Measurements from ENCODE around the gene INSC.

The INSC gene

DNA sequence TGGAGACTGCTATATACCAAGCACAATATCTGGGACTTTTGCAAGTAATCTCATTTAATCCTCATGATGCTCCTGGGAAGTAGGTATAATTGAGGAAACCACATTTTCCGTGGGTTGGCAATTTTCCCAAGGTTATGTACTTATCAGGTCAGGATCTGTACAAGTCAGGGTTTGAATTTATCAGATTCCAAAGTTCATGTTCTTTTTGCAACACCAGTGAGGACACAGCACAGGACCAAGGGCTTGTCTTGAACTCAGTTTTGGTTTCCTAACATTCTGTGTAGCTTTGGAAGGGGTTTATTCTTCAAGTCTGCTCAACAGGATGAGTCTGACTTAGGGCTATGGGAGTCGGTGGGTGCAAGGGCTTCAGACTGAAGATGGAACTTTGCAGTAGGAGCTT is 30.4 kb downstream of the INSC start:
- DNase-seq (ENCODE audit: low read depth in 2 of 2, low spot score in 1 of 2), result no peak

DNA sequence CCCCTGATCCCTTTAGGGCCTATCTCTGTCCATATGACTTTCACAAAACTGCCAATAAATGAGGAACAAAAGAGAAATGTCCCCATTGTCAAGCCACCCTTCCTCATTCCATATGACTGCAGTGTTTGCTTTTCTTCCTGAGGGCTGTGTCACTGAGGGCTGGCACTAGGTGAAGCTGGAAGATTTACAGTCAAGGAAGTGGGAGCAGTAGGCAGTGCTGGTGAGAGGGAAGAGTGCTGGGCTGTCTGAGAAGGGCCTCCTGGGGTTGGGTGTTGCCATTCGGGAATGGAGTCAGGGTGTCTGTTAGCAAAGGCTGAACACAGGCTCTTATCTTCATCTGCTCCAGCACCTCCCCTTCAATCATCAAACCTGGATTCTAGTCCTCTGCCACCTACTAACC is 30.9 kb downstream of the INSC start:
- no peak for DNase-seq (ENCODE audit: low read depth in 2 of 2, low spot score in 1 of 2)

DNA sequence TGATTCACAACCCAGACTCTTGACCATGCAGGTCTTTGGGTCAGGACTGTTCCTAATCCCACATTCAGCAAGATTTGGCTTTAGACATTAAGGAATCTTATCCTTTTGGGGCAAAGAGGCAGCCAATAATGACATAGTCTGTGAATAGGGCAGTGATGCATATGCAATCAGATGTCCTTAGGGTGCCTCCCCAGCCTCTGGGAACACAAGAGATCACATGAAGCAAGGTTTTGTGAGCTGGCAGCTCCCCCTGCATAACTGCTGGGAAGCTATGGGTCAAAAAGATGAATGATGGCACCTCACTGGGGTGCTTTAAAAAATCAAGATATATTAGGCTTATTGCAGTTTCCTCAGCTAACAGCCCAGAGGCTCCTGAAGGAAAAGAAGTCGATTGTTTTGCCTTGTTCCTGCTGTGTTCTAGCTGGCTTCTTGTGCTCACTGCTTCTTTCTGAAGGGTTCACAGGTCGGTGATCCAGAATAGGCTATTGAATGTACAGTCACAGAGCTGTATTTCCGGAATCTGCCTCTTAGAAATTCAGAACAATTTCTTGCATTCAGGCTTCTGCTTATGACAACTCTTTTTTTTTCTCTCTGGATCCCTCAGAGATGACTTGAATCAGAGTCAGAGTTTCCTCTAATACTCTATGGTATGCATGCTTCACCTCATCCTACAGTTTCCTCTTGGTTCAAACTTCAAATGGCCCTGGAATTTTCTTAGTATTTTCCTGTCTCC is 31.7 kb downstream of the INSC start:
- DNase-seq (ENCODE audit: low read depth in 2 of 2, low spot score in 1 of 2), result no peak

DNA sequence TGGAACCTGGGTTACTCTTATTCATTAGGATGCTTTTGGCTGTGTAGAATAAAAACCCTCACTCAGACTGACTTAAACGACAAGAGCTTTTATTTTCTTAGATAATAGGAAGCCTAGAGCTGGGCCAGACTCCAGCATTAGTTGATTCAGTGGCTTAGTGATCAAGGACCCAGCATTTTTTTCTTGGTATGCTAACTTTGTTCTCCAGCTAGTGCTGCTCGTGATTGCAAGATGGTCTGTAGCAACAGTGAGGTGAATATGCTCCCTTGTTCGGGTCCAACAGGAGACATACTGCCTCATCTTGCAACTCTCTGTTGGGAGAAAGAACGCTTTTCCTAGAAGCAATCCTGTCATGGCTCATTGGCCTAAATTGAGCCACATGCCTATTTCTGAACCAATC is 33.4 kb downstream of the INSC start:
- no peak for DNase-seq (ENCODE audit: low read depth in 2 of 2, low spot score in 1 of 2)

DNA sequence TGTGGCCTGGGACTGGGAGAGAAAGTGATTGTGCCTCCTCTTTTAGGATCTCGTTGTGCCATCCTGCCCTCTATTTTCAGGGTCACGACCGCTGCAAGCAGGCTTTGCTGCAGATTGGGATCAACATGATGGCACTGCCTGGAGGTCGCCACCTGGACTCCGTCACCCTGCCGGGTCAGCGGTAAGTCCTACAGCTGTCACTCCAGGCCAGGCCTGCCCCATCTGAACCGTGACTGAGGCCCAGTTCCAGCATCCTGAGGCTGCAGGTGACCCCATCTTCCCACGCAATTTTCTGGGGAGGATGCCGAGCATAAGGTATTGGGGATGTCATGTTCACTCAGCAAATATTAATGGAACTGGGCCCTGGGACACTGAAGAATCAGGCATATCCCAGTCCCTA is 34.3 kb downstream of the INSC start:
- no peak for DNase-seq (ENCODE audit: low read depth in 2 of 2, low spot score in 1 of 2)

DNA sequence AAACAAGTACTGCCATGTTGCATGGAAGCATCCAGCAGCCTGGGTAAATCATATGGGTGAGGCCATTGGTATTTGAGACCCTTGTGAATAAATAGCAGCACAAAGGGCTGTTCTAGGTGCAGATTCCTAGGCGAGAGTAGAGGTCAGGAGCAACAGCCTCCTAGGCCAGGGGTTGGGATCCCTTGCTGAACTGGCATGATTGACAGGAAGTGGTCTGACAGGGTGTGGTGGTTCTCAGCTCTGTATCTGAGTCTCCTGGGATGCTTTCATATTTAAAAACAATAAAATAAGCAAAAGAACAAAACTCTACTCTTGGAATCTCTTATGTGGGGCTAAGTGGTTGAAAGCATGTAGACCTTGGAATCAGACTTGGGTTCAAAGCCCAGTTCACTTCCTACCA is 35.8 kb downstream of the INSC start:
- DNase-seq (ENCODE audit: low read depth in 2 of 2, low spot score in 1 of 2), result no peak

- no peak for DNase-seq (ENCODE audit: low read depth in 2 of 2, low spot score in 1 of 2)
These were observed 38.5 kb downstream of the INSC start for GRCh38 chr11:15153231-15153630.

- DNase-seq (ENCODE audit: low read depth in 2 of 2, low spot score in 1 of 2), result no peak
These were observed 42.5 kb downstream of the INSC start for GRCh38 chr11:15157181-15157580.

DNA sequence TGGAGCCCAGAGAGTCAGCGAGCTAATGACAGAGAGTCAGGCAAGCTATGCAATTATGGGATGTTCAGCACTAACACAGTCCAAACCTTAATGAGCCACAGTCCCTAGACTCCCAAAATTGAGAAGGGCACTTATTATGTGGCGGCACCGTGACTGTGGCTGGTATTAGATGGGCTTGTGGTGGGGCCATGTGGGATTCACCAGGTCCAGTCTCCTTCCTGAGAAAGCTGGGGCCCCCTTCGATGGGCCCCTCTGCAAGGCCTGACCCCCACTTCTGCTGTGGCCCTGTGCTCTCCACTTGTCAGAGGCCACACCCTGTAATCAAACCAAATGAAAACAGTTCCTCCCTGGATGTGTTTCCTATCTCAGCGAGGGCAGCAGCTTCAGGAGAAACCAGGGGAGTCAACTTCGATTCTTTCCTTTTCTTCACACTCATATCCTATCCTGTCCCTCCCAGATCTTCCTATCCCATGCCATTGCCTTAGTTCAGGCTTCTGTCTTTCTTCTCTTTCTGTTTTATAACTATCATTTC is 42.9 kb downstream of the INSC start:
- no peak for DNase-seq (ENCODE audit: low read depth in 2 of 2, low spot score in 1 of 2)

GRCh38 chr11:15158351-15159015 is 43.8 kb downstream of the INSC start:
- no peak for DNase-seq (ENCODE audit: low read depth in 2 of 2, low spot score in 1 of 2)

DNA sequence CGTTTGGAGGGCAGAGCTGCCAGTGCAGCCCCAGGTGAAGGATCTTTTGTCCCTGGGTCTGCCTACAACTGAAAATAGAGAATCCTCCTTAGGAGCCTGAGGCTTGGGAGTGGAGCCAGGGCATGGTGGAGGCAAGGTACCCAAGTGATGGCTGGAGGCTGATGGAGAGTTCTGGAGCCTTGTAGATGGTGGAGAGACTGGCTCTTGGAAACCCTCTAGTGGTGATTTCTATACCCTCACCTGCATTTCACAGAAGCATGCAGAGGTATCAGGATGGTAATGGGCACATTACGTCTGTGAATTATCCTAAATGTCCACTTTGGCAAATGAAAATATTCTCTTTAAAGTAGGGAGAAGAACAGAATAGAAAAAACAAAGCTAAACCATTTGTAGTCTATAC is 44.4 kb downstream of the INSC start:
- DNase-seq (ENCODE audit: low read depth in 2 of 2, low spot score in 1 of 2), result no peak

- no peak for DNase-seq (ENCODE audit: low read depth in 2 of 2, low spot score in 1 of 2)
These were observed 47.1 kb downstream of the INSC start for GRCh38 chr11:15161790-15162189.

GRCh38 chr11:15163136-15163535 is 48.4 kb downstream of the INSC start:
- no peak for DNase-seq (ENCODE audit: low read depth in 2 of 2, low spot score in 1 of 2)

- no peak for DNase-seq (ENCODE audit: low read depth in 2 of 2, low spot score in 1 of 2)
These were observed 51.5 kb downstream of the INSC start for GRCh38 chr11:15166204-15166603.

- no peak for DNase-seq (ENCODE audit: low read depth in 2 of 2, low spot score in 1 of 2)
These were observed 55.3 kb downstream of the INSC start for GRCh38 chr11:15169815-15170551.

- no peak for DNase-seq (ENCODE audit: low read depth in 2 of 2, low spot score in 1 of 2)
These were observed 56.0 kb downstream of the INSC start for GRCh38 chr11:15170698-15171097.

DNA sequence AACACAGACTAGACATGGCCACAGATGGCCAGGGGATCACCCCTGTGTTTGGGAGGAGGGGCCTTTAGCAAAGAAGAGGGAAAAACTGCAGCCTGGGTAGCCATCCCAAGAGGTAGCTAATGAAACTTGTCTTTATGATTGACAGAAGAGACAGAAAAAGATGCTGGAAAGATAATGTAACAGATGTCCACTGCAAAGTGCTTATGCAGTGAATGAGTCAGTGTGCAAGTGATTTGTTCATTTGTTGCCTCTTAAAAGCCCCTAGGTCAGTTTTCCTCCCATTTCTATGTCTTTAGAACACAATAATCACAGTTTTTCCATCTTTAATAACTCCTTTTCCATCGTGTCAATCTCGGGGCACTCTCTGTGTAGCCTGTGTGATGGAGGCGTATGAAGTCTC is 57.2 kb downstream of the INSC start:
- DNase-seq (ENCODE audit: low read depth in 2 of 2, low spot score in 1 of 2), result no peak

GRCh38 chr11:15175831-15176230 is 61.1 kb downstream of the INSC start:
- DNase-seq (ENCODE audit: low read depth in 2 of 2, low spot score in 1 of 2), result no peak

- no peak for DNase-seq (ENCODE audit: low read depth in 2 of 2, low spot score in 1 of 2)
These were observed 62.0 kb downstream of the INSC start for GRCh38 chr11:15176646-15177163.

GRCh38 chr11:15177491-15177890 is 62.8 kb downstream of the INSC start:
- no peak for DNase-seq (ENCODE audit: low read depth in 2 of 2, low spot score in 1 of 2)

DNA sequence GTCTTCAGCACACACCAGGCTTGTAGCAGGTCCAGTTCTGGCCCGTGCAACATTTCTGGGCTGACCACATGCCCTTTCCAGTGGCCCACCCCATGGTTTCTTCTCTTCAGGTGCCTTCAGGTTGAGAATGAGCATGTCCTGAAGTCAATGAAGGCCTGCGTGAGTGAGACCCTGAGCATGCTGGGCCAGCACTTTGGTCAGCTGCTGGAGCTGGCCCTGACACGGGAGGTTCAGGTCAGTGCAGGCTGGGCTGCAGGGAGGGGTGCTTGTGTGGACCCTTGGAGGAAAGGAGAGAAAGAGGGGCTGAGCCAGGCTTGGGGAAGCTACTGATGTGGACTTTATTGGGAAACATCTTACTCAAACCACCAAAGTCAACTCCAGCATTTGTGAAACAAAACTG is 63.5 kb downstream of the INSC start:
- DNase-seq (ENCODE audit: low read depth in 2 of 2, low spot score in 1 of 2), result no peak

GRCh38 chr11:15179167-15179566 is 64.4 kb downstream of the INSC start:
- no peak for DNase-seq (ENCODE audit: low read depth in 2 of 2, low spot score in 1 of 2)

Data from stimulated activated CD8-positive, alpha-beta memory T cell treated with anti-CD3 and anti-CD28 coated beads, Interleukin-4, amount 100 ng/mL, for 1 hour (primary cell).